HEK293 (cell line): ENCODE results near the gene LY6G5B.

Experiments
- ZNF138 ChIP-seq: fragments of 450-650 bp; formaldehyde crosslinking; IDR thresholded peaks from 2 replicates; pipeline ENCODE4 v1.5.1; 2016; ENCODE audit warnings: missing biosample characterization, missing genetic modification characterization, borderline replicate concordance
- ZNF362 ChIP-seq: fragments of 450-650 bp; formaldehyde crosslinking; IDR thresholded peaks from 2 replicates; pipeline ENCODE4 v1.5.1; 2016; ENCODE audit warnings: missing biosample characterization, missing genetic modification characterization
- ZNF449 ChIP-seq: fragments of 450-650 bp; formaldehyde crosslinking; IDR thresholded peaks from 2 replicates; pipeline ENCODE4 v1.5.1; 2017; ENCODE audit warnings: missing biosample characterization, mild to moderate bottlenecking, missing genetic modification characterization, moderate library complexity
- TF ChIP-seq, protein P1 (sequence below): fragments of 450-650 bp; formaldehyde crosslinking; IDR thresholded peaks from 2 replicates; pipeline ENCODE4 v1.5.1; 2016; ENCODE audit warnings: missing biosample characterization, missing genetic modification characterization
- TF ChIP-seq, protein P2 (sequence below): fragments of 450-650 bp; formaldehyde crosslinking; IDR thresholded peaks from 2 replicates; pipeline ENCODE4 v1.5.1; 2016; ENCODE audit warnings: missing biosample characterization, missing genetic modification characterization

DNA sequence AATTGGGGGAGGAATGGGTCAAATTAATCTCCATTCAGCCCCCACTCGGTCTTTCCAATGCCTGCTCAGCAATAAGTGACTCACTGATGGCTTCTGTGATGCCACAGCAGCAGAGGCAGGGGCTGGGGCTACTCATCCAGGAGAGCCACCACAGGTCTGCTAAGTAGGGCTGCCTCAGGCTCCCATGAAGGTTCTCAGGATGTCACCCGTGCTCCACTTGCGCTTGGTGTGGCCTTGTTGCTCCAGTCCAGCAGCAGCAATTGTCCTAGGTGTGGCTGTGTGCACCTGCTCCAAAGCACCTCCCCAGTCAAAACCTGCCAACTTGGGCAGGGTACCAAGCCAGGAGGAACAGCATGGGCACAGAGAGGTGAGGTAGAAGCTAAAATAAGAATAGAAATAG is 52.4 kb downstream of the LY6G5B start:
- TF ChIP-seq, protein P1, sequence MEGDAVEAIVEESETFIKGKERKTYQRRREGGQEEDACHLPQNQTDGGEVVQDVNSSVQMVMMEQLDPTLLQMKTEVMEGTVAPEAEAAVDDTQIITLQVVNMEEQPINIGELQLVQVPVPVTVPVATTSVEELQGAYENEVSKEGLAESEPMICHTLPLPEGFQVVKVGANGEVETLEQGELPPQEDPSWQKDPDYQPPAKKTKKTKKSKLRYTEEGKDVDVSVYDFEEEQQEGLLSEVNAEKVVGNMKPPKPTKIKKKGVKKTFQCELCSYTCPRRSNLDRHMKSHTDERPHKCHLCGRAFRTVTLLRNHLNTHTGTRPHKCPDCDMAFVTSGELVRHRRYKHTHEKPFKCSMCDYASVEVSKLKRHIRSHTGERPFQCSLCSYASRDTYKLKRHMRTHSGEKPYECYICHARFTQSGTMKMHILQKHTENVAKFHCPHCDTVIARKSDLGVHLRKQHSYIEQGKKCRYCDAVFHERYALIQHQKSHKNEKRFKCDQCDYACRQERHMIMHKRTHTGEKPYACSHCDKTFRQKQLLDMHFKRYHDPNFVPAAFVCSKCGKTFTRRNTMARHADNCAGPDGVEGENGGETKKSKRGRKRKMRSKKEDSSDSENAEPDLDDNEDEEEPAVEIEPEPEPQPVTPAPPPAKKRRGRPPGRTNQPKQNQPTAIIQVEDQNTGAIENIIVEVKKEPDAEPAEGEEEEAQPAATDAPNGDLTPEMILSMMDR (tag by site-specific recombination): no peak
- TF ChIP-seq ZNF138 (tag by site-specific recombination): no peak
- TF ChIP-seq ZNF362 (tag by site-specific recombination): no peak
- TF ChIP-seq, protein P2, sequence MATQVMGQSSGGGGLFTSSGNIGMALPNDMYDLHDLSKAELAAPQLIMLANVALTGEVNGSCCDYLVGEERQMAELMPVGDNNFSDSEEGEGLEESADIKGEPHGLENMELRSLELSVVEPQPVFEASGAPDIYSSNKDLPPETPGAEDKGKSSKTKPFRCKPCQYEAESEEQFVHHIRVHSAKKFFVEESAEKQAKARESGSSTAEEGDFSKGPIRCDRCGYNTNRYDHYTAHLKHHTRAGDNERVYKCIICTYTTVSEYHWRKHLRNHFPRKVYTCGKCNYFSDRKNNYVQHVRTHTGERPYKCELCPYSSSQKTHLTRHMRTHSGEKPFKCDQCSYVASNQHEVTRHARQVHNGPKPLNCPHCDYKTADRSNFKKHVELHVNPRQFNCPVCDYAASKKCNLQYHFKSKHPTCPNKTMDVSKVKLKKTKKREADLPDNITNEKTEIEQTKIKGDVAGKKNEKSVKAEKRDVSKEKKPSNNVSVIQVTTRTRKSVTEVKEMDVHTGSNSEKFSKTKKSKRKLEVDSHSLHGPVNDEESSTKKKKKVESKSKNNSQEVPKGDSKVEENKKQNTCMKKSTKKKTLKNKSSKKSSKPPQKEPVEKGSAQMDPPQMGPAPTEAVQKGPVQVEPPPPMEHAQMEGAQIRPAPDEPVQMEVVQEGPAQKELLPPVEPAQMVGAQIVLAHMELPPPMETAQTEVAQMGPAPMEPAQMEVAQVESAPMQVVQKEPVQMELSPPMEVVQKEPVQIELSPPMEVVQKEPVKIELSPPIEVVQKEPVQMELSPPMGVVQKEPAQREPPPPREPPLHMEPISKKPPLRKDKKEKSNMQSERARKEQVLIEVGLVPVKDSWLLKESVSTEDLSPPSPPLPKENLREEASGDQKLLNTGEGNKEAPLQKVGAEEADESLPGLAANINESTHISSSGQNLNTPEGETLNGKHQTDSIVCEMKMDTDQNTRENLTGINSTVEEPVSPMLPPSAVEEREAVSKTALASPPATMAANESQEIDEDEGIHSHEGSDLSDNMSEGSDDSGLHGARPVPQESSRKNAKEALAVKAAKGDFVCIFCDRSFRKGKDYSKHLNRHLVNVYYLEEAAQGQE (tag by site-specific recombination): no peak
- TF ChIP-seq ZNF449 (tag by site-specific recombination): no peak
